ENCODE data around the gene ETV3L.

Gene ETV3L

GRCh38 chr1:157099633-157100009 is at the start of gene ETV3L:
Gene ETV3L, minus strand, starts transcription at chr1:157099808. Its CDS starts 285 bp downstream, at chr1:157099523.
- no peak for DNase-seq

GRCh38 chr1:157147906-157148700 is 48.5 kb upstream of the ETV3L start:
- no peak for DNase-seq

DNA sequence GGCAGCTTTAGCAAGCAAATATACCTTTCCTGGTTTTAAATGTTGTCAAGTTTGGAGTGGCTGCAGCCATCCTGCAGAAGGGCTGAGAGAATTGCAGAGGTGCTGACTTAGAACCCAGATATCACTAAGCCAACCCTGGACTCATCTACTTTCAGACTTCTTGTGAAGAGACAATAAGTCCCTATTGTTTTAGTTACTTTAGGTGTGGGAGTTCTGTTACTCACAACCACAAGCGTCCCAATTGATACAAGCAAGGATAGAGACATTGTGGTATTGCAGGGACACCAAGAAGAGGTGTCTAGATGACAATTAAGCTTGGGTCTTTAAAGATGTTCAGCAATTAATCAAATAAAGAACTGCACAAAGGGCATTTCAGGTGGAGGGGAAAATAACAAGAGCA is 47.4 kb upstream of the ETV3L start:
- no peak for DNase-seq

GRCh38 chr1:157146244-157146643 is 46.6 kb upstream of the ETV3L start:
- no peak for DNase-seq

DNA sequence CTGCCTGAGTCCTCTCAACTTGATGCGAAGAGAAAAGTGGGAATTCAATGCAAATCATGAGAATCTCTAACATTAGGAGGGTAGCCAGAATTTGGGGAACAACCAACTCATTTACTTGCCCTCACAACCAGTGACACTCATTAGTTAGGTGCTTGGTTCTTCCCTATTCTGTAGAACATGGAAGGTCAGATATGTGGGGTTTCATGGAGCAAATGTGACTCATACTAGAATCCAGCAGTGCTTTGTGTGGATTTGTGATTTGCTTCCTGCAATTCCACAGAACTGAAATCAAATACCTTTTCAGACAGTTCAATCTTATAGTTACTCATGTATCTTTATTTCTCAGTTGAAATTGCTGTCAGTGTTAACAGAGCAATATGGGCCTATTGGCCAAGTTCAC is 45.5 kb upstream of the ETV3L start:
- DNase-seq, result no peak

- no peak for DNase-seq
Measured at GRCh38 chr1:157144509-157144908, 44.9 kb upstream of the ETV3L start.

DNA sequence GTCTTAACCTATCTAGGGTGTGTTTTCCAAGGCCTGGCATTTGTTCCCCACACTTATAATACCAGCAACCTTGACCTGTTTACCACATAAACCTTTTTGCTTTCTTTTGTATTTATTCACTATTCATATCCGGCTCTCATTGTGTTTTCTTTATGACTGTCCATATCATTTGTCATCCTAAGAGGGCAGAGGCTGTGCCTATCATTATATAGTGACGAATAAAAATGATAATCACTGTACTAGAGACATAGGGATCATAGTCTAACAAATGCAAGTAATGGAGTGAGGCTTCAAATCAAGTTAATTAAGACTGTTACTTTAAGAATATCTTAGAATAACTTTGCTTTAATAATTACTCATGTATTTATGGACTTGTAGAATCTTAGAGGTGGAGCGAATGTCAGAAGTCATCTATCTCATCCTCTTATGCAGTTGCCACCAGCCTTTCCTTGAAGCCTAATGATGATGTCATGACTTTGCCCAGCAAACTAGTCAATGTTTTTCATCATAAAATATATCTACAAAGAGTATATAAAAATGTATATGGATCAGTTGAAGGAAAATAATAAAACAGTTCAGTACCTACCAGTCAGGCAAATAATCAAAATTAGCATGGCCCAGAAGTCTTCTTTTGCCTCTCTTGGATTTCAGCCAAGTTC is 43.3 kb upstream of the ETV3L start:
- no peak for DNase-seq

DNA sequence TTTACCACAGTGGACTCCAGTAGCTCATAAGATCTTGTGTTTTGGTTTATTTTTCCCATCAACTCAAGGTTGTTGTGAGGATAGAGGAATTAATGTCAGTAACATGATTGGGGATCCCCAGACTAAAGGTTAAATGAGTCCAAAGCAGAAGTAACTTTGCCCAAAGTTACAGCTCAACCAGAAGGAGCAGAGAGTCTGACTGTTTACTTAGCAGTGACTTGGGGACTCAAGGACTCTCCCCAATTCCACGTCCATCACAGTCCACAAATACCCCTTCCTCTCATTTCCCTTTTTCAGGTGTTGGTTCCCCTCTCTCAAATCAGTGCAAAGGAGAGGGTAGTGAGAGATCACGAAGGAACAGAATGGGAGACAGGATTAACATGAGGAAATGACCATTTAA is 42.6 kb upstream of the ETV3L start:
- DNase-seq, result no peak

DNA sequence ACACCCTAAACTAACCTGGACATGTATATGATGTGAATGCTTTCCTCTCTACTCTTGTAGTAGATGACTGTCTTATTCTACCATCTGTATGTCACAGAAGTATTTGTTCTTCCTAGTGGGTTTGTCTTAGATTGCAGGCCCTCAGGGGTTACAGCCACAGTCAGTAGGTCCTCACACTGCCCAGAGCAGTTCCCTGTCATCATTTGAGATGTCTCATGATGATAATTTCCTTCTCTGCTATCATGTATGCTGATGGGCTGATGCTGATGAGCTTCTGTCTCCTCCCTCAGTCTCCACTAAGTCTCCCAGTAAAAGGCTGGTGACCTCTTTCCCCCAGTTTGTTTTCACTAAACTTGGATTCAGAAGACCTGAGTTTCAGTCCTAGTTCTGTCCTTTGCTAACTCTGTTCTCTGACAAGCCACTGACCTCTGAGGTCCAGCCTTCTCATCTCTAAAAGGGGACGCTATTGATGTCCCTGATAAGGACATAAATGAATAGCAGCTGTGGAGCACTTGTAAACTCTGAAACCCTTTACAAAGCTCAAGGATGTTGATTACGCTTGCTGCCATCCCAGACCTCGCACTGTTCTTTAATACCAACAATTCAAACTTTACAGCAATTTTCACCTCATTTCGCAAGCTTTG is 41.7 kb upstream of the ETV3L start:
- no peak for DNase-seq

DNA sequence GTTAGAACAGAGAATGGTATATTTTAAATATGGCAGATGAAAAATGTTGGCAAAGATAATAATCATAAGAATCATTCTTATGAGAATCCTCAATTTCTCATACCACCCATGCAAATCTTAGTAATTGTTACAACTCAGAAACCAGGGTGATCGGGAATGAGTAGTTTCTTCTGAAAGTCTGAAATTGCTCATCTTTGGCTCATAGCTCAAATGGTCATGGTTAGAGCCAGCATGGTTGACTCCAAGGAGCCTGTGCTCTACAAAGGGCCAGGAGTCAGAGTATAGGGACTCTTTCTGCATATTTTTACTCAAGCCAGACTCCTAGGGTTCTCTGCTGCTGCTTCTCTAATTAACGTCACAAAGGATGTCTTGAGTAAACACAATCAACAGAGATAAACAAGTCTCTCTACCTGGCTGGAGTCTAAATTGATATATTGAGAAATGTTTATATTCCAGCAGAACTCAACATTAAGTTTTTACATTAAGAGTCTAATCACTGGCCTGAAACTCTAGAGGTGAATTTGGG is 40.5 kb upstream of the ETV3L start:
- no peak for DNase-seq

GRCh38 chr1:157139052-157139715 is 39.6 kb upstream of the ETV3L start:
- no peak for DNase-seq

- DNase-seq, result no peak
Measured at GRCh38 chr1:157138220-157139051, 38.8 kb upstream of the ETV3L start, which contains the start of gene ETV3. Gene ETV3, minus strand, starts transcription at chr1:157138395. Its CDS starts 2,043 bp downstream, at chr1:157136352.

DNA sequence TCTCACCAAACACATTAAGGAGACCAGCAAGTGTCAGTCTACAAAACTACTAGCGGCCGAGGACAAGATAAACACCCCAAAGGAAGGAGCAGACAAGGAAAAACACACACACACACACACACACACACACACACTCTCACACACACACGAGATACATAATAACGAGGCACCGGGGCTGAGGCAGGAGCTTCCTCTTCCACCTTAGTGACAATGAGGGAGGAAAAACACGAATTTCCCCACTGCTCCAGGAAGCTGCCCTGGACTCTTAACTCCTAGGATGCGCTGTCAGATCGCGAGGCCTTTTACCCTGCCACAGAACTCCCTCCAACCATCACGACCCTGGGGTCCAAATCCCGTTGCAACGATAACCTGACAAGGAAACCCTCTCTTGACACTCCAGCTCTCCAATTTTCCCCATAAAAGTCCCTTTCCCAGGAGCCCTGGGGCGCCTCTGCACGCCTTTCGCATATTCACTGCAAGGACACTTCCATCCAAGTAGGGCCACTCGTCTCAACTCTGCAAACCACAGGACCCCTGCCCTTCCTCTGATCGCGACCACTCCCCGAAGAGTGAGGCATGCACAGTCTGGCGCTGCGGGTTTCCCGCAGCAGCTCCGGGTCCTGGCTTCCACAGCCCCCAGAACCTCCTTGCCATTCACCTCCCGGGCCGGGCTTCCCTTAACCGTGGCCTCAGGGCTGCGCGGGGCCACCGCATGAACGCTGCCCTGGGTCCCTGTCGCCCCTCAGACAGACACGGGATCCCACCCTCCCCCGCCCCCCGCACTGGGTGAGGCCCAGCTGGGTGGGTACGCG is 38.0 kb upstream of the ETV3L start:
- no peak for DNase-seq

- DNase-seq, result no peak
Measured at GRCh38 chr1:157137046-157137407, 37.4 kb upstream of the ETV3L start.

- no peak for DNase-seq
Measured at GRCh38 chr1:157136133-157136532, 36.5 kb upstream of the ETV3L start.

- no peak for DNase-seq
Measured at GRCh38 chr1:157135646-157136045, 36.0 kb upstream of the ETV3L start.

GRCh38 chr1:157135070-157135469 is 35.5 kb upstream of the ETV3L start:
- DNase-seq, result no peak

GRCh38 chr1:157134442-157134841 is 34.8 kb upstream of the ETV3L start:
- no peak for DNase-seq

GRCh38 chr1:157133426-157133825 is 33.8 kb upstream of the ETV3L start:
- DNase-seq, result no peak

DNA sequence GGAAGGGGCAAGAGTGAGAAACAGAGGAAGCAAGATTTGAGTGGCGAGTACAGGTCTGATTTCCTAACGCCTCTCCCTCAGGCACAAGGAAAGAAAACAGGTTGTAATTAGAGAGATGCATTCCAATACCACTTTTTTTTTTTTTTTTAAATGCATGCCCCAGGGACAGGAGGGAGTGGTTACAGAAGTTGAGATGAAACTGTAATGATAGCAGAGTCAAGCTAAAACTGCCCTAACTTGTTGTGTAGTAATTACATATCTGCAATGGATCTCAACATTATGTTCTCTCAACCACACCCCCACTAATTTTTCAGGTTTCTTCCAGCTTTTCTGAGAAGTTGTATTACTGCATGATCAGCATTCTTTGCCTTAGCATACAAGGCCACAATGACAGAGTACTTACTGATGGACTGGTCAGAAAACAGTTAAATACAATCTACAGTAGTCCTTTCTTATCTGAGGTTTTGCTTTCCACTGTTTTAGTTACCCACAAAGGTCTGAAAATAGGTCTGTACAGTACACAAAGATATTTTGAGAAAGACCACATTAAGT is 33.1 kb upstream of the ETV3L start:
- DNase-seq, result no peak

DNA sequence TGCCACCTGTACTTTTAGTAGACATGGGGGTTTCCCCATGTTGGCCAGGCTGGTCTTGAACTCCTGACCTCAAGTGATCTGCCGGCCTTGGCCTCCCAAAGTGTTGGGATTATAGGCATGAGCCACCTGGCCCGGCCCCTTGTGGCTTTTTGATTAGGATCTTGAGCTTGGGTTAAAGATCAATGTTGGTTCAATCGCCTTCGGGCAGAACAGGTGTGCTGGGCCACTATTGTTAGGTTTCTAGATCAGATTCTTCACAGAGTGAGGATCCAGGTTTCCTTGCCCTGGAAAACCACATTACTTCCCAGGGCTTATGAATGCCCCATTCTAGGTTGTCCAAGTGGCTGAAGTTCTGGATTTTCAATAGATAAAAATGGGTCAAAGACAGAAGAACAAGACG is 32.5 kb upstream of the ETV3L start:
- DNase-seq, result no peak

Data from cortex of kidney (tissue), 1 donor.